HEK293T (cell line): ENCODE results near the gene AP3D1.
"Not testable (repeated sequence)": the region's sequence is repeated elsewhere in the genome, so short reads cannot be mapped to it uniquely, and the experiment has no call there.

Experiments
- CTCF ChIA-PET: fragments of 350-600 bp; formaldehyde crosslinking; extraction: SDS; loops from one replicate; lab custom pipeline; 2021; ENCODE audit warnings: antibody characterized with exemption, inconsistent platforms; lab: Yijun Ruan, JAX
- POLR2A ChIA-PET: fragments of 350-600 bp; formaldehyde crosslinking; extraction: SDS; loops from one replicate; lab custom pipeline; 2020; ENCODE audit warnings: antibody characterized with exemption, inconsistent platforms; lab: Yijun Ruan, JAX
- DNase-seq: peaks from one replicate; pipeline ENCODE4 v3.0.0; 2012; ENCODE audit warnings: mixed read lengths; ENCODE audit errors: extremely low spot score
- ARNT ChIP-seq: fragments of 450-650 bp; IDR thresholded peaks from 2 replicates; pipeline ENCODE4 v1.6.1; 2017; ENCODE audit warnings: mild to moderate bottlenecking
- BHLHE40 ChIP-seq: fragments of 450-650 bp; IDR thresholded peaks from 2 replicates; pipeline ENCODE4 v1.6.1; 2016; ENCODE audit warnings: mild to moderate bottlenecking, moderate library complexity, borderline replicate concordance
- CTBP1 ChIP-seq: fragments of 450-650 bp; IDR thresholded peaks from 2 replicates; pipeline ENCODE4 v1.6.1; 2016; ENCODE audit warnings: borderline replicate concordance
- ELF4 ChIP-seq: fragments of 450-650 bp; IDR thresholded peaks from 2 replicates; pipeline ENCODE4 v1.6.1; 2017; ENCODE audit warnings: antibody characterized with exemption
- FOXA1 ChIP-seq: fragments of 450-650 bp; IDR thresholded peaks from 2 replicates; pipeline ENCODE4 v1.6.1; 2016; ENCODE audit warnings: mild to moderate bottlenecking
- FOXK2 ChIP-seq: fragments of 450-650 bp; IDR thresholded peaks from 2 replicates; pipeline ENCODE4 v1.6.1; 2016; ENCODE audit warnings: mild to moderate bottlenecking
- FOXM1 ChIP-seq: fragments of 450-650 bp; IDR thresholded peaks from 2 replicates; pipeline ENCODE4 v1.6.1; 2017; ENCODE audit warnings: mild to moderate bottlenecking, borderline replicate concordance
- HDGF ChIP-seq: fragments of 450-650 bp; IDR thresholded peaks from 2 replicates; pipeline ENCODE4 v1.6.1; 2017; ENCODE audit warnings: antibody characterized with exemption, borderline replicate concordance
- L3MBTL2 ChIP-seq: fragments of 450-650 bp; conservative IDR thresholded peaks from 2 replicates; pipeline ENCODE4 v1.6.1; 2016; ENCODE audit warnings: mild to moderate bottlenecking
- LEF1 ChIP-seq: fragments of 450-650 bp; IDR thresholded peaks from 2 replicates; pipeline ENCODE4 v1.6.1; 2017; ENCODE audit warnings: mild to moderate bottlenecking, borderline replicate concordance
- NFRKB ChIP-seq: fragments of 450-650 bp; IDR thresholded peaks from 2 replicates; pipeline ENCODE4 v1.6.1; 2016; ENCODE audit warnings: mild to moderate bottlenecking, moderate library complexity
- SP1 ChIP-seq: fragments of 450-650 bp; IDR thresholded peaks from 2 replicates; pipeline ENCODE4 v1.6.1; 2017
- TF ChIP-seq, protein P1 (sequence below): fragments of 450-650 bp; IDR thresholded peaks from 2 replicates; pipeline ENCODE4 v1.6.1; 2016

Gene AP3D1

DNA sequence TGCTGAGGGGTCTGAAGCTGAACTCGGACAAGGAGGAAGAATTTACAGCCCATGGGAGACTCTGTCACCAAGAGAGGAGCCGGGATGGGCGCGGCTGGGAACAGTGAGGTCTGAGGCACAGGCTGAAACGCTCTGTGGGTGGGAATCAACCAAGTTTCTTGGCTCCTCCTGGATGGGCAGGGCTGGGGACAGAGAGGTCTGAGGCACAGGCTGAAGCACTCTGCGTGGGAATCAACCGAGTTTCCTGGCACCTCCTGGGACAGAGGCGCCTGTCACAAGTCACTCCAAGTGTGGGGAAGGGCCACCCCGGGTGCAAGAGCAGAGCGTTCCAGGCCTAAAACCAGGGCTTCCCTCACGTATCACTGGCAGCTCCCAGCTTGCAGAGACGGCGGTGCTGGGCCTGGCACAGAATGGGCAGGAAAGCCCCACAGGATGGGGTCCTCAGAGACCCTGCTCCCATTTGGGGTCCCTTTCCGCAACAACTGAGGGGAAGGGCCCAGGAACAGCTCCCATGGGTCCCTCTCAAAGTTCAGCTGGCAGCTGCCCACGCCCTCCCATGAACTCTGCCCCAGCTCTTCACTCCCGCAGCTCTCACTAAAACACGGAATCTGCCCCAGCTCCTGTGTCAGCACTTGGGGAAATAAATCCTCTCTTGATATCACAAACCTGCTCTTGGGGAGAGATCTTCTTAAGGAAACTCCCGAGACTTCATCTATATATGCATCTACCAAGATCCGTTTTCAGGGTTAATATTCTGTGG is 18.5 kb downstream of the AP3D1 start:
- DNase-seq, result no peak
- ChIA-PET POLR2A (no interaction called here), CTCF (no interaction called here)
- TF ChIP-seq FOXM1, result no peak
- TF ChIP-seq LEF1, result no peak
- TF ChIP-seq L3MBTL2, result no peak
- no peak for TF ChIP-seq ELF4
- TF ChIP-seq NFRKB, result no peak

DNA sequence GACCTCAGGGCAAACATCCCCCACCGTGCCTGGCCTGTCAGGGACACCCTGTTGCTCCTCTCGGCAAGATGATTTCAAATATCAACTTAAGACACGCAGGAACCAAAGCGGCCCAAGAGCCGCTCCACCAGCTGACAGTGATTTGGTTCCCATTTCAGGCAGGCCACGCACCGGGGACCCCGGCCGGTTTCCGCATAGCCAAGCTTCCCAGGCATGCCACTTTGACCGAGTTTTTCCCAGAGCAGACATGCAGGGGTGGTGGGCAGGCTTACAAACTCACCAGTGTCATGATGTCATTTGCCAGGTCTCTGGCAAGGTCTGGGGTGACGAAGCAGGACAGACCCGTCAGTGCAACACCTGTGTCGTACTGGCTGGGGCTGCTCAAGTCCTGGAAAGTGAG is 19.2 kb downstream of the AP3D1 start:
- CTCF ChIA-PET, result no interaction called here
- no peak for DNase-seq
- POLR2A ChIA-PET, result no interaction called here
- TF ChIP-seq, protein P1, sequence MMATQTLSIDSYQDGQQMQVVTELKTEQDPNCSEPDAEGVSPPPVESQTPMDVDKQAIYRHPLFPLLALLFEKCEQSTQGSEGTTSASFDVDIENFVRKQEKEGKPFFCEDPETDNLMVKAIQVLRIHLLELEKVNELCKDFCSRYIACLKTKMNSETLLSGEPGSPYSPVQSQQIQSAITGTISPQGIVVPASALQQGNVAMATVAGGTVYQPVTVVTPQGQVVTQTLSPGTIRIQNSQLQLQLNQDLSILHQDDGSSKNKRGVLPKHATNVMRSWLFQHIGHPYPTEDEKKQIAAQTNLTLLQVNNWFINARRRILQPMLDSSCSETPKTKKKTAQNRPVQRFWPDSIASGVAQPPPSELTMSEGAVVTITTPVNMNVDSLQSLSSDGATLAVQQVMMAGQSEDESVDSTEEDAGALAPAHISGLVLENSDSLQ, result no peak
- TF ChIP-seq SP1 (no peak), HDGF (no peak), CTBP1 (no peak), LEF1 (no peak), FOXM1 (no peak), FOXA1 (no peak)

DNA sequence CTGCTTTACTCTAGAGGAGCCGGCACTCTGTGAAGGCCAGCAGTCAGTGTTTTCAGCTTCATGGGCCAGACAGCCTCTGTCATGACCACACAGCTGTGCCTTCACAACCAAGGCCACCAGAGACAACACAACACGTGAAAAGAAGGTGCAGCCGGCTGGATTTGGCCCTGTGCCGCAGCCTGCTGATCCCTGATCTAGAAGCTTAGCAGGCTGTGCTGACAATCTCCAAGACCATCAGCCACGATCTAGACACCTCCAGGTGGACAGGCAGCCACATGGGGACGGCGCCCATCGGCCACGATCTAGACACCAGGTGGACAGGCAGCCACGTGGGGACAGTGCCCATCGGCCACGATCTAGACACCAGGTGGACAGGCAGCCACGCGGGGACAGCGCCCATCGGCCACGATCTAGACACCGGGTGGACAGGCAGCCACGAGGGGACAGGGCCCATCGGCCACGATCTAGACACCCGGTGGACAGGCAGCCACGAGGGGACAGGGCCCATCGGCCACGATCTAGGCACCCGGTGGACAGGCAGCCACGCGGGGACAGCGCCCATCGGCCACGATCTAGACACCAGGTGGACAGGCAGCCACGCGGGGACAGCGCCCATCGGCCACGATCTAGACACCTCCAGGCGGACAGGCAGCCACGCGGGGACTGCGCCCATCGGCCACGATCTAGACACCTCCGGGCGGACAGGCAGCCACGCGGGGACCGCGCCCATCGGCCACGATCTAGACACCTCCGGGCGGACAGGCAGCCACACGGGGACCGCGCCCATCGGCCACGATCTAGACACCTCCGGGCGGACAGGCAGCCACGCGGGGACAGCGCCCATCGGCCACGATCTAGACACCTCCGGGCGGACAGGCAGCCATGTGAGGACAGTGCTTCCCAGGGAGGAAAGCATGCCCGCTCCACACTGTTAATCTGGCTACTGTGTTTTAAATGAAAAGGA is 20.1 kb downstream of the AP3D1 start:
- POLR2A ChIA-PET, CTCF ChIA-PET, DNase-seq: not testable (repeated sequence)

DNA sequence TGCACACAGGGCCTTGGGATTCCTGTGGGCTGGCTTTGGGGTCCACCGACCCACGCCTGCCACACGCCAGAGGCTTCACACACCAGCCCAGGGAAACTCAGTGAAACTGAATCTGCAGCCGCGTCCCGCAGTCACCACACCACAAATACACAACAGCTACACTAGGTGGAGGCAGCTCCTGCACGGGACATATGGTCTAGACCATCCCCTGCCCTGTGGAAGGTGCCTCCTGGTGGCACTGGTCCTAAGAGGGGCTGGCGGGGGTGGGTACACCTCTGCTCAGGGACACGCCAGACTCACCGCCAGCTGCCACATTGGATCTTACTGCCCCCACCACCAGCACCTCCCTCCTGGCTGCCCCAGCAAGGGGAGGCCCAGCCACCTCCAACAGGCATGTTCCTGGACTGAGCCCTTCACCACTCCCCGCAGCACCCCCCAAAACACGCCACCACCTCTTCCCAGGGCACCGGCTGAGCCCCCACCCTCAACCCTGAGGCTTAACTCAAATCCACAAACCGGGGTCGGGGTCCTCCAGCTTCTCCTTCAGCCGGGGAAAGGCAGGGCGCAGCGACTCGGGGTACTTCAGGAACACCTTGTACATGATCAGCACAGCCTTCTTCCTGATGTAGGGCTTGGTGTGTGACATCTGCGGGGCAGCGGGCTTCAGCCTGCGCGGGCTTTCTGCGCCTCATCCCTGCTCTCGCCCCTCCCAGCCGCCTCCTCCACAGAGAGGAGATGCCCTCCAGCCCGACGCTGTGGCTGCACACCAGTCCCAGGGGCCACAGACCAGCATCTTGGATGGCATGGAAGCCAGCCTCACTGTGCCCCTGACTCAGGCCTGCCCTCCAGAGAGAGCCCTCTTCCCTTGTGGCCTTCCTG is 21.2 kb downstream of the AP3D1 start:
- ChIA-PET CTCF (no interaction called here), POLR2A (no interaction called here)
- TF ChIP-seq FOXK2, result no peak
- TF ChIP-seq FOXM1, result no peak
- no peak for TF ChIP-seq HDGF
- no peak for TF ChIP-seq NFRKB
- no peak for TF ChIP-seq ARNT
- TF ChIP-seq, protein P1, result no peak
- no peak for DNase-seq

DNA sequence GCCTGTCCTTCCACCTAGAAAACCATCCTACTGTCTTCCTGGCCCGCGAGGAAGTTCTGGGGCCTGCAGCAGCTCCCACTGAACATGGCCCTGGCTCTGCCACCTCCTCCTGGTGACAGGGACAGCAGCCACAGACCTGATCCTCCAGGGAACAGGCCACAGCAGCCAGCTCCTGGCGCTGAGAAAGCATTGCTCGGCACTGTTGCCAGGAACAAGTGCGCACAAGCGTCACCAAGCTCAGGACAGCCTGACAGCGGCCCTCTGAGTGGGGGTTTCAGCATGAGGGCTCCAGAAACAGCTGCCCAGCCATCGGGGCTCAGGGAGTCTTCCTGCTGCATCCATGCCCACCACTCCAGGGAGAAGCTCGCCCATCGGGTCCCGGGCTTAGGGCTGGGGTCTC is 21.9 kb downstream of the AP3D1 start:
- no peak for TF ChIP-seq NFRKB
- TF ChIP-seq, protein P1, result no peak
- CTCF ChIA-PET, result no interaction called here
- POLR2A ChIA-PET, result interaction anchor here (0.5 kb wide), 1 partner anchor 259 kb away, joined by 3 read pairs; no protein-coding TSS in a partner anchor
- no peak for DNase-seq

DNA sequence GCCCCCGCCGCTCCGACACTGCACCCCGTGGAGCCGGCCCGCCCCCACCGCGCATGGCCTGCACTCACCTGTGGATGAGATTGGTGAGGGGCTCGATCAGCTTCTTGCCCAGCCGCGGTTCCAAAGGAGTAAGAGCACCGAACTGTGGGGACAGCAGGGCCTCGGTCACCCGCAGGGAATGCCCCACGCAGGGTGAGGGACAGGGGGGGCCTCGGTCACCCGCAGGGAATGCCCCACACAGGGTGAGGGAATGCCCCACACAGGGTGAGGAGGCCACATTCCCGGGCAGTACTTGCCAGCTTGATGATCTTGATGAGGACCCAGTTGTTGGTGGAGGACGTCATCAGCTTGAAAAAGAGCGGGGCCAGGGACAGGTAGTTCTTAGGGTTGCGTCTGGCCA is 22.3 kb downstream of the AP3D1 start:
- ChIA-PET POLR2A (interaction anchor here (0.5 kb wide), 1 partner anchor 258 kb away, joined by 3 read pairs; no protein-coding TSS in a partner anchor), CTCF (no interaction called here)
- TF ChIP-seq, protein P1, result no peak
- no peak for TF ChIP-seq ELF4
- no peak for TF ChIP-seq SP1
- no peak for TF ChIP-seq BHLHE40
- TF ChIP-seq FOXK2, result no peak
- no peak for TF ChIP-seq LEF1
- no peak for TF ChIP-seq HDGF
- TF ChIP-seq CTBP1, result no peak
- no peak for DNase-seq

DNA sequence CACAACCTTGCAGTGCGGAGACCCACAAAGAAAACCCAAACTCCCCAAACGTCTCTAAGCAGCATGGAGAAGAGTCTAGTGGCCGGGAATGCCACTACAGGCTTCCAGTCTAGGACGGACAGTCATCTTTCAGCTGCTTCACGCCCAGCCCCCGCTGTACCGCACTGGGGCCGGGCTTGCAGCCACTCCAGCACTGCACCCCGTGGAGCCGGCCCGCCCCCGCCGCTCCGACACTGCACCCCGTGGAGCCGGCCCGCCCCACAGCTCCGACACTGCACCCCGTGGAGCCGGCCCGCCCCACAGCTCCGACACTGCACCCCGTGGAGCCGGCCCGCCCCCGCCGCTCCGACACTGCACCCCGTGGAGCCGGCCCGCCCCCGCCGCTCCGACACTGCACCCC is 23.1 kb downstream of the AP3D1 start:
- DNase-seq, POLR2A ChIA-PET, CTCF ChIA-PET: not testable (repeated sequence)
